COLO668 (cell line): Measurements from ENCODE around the gene EXOC4.

Source experiments
- DNase-seq: peaks from one replicate; lab custom pipeline; 2025; ENCODE audit not compliant: unreplicated experiment; lab: John Stamatoyannopoulos, UW

The EXOC4 gene

DNA sequence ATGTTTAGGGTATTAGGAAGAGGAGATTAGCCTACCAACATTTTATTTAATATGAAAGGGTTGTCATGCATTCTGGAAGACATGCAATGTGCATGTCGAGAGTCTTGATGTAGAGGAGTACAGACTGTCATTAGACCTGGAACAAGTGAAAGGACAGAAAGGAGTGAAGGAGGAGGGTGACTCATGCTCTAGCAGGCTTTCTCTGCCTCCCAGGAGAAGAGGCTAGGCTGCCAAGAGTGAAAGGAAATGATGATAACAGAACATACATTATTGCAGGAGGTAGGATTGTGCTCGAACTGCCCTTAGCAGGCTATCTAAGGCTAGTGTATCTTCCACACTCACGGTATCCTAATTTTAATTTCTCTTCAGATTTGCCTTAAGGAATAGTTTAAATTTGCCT lies 228.8 kb downstream of the EXOC4 start:
- DNase-seq = no peak

GRCh38 chr7:133482599-133482998 lies 229.7 kb downstream of the EXOC4 start:
- no peak for DNase-seq

- DNase-seq = no peak
These were observed 231.2 kb downstream of the EXOC4 start for GRCh38 chr7:133484086-133484485.

DNA sequence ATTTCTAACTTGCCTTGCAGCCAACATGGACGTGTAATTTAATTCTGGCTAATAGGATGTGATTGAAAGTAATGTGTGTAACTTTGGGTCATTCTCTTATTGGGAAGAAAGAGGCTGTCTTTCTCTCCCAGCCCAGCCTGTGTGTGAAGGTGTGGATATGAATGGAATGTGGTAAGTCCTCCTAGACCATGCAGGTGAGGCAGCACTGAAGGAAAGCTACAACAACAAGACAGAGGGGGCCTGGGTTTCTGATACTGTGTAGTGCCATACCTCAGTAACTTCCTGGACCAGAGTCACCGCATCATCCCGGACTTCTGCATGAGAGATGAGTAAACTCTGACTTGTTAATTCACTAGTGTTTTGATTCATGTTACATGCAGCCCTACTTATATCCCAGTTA lies 237.0 kb downstream of the EXOC4 start:
- DNase-seq = no peak

DNA sequence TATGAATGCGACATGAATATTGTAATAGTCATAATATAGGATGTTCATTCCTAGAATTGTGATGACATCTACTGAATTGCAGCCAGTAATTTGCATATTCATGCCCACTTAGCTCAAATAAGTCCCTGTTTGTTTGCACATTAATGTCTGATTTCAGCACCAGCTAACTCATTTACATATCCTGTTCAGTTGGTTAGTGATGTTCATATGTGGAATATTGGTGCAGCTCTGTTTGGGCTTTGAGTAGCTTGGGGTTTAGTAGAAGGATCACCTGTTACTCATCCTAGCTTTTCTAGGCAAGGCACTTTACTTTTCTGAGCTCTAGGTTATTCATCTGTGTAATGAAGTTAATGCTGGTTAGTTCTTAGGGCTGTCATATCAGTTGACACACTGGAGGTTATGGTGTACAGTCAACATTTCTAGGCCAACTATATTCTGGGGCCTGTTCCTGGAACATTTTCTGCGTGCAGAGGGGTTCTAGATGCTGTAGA lies 238.4 kb downstream of the EXOC4 start:
- DNase-seq = no peak

- DNase-seq = no peak
These were observed 239.2 kb downstream of the EXOC4 start for GRCh38 chr7:133491846-133492652.

GRCh38 chr7:133497061-133497460 lies 244.2 kb downstream of the EXOC4 start:
- DNase-seq = no peak

DNA sequence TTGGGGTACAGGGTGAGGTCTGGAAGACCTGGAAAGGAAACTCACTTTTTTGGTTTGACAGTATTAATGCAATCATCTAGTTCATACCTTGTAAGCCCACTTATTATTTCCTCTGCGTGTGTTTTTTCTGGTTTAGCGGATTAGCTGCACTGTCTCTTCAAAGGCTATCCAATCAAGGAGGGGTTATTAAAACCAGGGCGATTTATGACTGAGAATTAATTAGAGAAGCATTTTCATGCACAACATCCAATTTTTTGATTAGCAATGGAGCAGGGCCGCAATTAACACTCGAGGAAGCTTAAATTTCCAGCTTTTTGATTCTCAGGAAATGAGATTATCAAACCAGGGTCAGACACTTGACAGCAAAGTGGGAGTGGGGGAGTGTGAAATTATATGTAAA lies 248.9 kb downstream of the EXOC4 start:
- no peak for DNase-seq

DNA sequence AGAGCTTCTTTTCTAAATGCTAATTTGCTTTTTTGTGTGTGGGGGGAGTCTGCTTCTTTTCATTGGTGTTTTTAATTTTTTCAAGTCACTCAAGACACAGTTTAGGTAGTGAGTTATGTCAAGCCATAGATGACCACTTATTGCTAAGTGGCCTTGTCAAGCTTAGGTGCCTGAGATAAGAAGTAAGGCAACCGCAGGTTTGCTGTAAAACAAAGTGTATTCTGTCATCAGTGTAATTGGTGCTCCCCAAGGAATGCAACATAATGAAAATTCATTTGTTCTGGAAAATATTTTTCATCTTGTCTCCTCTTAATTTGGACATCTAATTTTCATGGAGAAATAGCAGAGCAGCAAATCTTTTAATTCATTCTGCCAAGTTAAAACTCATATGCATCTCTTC lies 249.6 kb downstream of the EXOC4 start:
- no peak for DNase-seq

DNA sequence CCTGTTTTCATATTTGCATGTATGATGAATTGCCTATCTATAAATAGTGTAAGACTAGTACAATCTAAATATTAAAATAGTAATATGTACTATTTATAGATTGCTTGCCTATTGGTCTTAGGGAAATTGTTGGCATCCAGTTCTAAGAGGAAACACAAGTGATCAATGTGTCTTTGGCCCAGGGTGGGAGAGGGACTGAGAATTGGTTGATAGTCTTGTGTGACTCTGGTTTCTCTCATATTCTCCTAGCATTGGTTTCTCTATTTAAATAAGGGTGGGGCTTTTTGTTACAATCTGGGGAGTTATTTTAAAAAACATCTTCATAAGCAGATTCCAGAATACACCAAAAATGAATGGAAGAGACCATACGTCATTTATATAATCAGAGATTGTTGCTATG lies 250.1 kb downstream of the EXOC4 start:
- DNase-seq = no peak

GRCh38 chr7:133504825-133505224 lies 251.9 kb downstream of the EXOC4 start:
- DNase-seq = no peak

DNA sequence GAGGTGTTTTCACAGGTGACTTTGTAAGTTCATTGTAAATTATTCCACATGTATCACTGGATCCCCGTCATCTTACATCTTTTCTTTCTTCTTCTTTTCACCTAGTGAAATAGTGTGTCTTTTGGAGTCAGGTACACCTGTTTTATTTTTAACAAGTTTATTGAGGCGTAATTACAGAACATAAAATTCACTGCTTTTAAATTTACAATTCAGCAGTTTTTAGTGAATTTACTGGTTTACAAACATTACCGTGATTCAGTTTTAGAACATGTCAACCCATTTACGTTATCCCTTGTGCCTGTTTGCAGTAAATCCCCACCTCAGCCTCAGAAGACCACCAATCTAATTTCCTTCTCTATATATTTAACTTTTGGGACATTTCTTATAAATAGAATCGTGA lies 256.9 kb downstream of the EXOC4 start:
- no peak for DNase-seq

DNA sequence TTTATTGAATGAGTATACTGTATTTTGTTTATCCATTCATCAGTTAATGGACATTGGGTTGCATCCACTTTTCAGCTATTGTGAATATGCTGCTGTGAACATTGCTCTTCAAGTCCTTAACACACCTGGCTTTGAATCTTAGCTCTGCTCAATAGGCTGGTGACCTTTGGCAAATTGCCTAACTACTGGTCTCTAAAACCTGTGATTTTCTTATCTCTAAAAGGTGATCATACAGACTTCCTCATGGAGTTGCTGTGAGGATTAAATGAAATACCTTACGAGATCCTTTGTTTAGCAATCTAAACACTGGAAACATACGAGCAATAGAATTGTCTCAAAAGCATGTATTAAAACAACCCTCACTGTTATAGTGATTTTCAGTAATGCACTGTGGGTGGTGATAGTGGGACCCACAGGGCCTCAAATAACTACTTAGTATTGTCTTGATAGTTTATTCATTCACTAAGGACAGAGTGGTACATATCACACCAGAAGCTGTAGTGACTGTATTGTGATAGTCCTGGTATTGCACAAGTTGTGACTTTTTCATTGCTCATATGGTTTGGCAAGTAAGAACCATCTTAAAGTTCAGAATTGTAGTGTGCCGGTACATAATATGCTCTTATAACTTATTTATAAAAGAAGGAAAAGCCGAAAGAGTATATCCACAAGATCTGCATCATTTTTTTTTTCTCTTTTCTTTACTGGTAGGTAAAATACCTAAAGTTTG lies 257.6 kb downstream of the EXOC4 start:
- no peak for DNase-seq

- no peak for DNase-seq
These were observed 258.4 kb downstream of the EXOC4 start for GRCh38 chr7:133511252-133511651.

DNA sequence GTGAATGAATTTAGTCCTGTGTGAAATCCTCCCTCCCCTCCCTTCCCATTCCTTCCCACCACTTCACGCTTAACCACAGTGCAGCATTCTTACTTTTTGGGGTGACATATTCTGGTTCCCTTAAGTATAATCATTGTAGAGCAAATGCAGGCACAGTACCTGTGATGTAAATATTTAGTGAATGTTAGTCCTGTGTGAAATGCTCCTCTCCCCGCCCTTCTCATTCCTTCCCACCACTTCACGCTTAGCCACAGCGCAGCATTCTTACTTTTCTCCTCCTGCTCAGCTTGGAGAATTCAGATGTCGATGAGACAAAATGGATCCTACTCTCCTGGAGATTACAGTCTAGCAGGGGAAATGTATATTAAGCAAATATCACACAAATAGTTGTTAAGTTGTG lies 258.8 kb downstream of the EXOC4 start:
- no peak for DNase-seq

- DNase-seq = no peak
These were observed 259.7 kb downstream of the EXOC4 start for GRCh38 chr7:133512560-133512959.

DNA sequence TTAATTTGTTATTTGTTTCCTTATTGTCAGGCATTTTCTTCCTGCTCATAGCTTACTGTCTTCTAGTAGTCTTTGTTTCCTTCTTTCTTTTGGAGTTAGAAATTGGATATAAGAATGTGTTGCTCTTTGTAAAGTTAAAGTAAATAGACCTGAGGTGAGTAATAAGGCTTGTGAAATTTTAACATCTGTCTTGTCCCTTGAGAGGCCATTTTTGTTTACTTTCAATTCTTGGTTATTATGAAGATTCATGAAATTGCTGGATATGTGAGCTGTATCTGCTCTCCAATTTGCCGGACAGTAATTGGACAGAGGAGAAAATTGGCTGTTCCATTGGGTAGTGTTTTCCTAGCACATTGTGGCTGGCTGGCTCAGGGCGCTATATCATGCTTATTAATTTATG lies 260.7 kb downstream of the EXOC4 start:
- no peak for DNase-seq

- DNase-seq = no peak
These were observed 261.7 kb downstream of the EXOC4 start for GRCh38 chr7:133514551-133514950.

DNA sequence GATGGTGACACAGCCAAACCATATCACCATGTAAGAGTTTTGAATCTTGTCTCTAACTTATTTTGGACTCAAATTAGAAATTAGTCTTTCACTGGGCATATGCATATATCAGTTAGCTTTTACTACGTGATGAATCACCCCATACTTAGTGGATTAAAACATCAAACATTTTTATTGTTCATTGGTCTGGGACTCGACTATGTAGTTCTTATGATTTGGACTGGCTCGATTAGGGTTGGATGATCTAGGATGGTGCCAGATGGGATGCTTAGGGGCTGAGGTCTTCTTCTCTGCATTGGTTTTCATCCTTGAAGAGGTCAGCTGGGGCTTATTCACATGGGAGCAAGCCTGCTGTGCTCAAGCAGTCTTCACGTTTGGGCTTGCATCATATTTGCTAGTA lies 264.9 kb downstream of the EXOC4 start:
- DNase-seq = no peak

- DNase-seq = no peak
These were observed 265.8 kb downstream of the EXOC4 start for GRCh38 chr7:133518718-133519117.

DNA sequence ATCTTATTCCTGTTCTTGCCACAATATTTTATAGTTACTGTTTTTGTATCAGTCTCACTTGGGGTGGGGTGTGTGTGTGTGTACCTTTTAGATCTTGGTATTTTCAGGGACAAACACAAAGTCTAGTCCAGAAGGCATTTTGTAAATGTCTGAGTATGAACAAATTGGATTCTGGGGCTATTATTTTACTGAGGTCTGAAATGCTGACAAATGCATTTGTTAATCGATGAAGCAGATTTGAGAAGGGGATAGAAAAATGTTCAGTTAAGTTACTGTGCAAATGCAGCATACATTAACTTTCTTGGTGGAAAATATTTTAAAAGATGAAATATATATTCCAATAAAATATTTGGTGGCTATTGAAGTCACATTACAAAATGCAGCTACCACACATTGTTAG lies 267.4 kb downstream of the EXOC4 start:
- DNase-seq = no peak

DNA sequence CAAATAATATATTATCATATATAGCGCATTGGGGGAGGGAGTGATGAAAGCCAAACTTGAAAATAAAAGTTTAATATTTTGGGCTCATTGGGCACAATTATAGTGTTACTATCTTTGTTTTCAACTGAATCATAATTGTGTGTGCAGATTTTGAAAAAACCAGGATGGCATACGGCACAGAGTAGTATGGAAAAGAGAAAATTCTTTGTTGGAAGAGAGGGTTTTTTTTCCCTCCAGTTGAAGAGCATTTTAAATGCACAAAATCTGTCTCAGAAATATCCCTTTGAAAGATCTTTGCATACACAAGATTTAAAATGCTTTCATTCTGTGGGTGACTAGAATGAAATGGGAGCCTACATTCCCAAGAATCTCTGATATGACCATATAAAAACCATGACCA lies 269.6 kb downstream of the EXOC4 start:
- no peak for DNase-seq
